GM12874 (cell line): ENCODE results near the gene RNF181.

ENCODE experiments used
- TF ChIP-seq, protein P1 (sequence below): IDR thresholded peaks from 2 replicates; pipeline ENCODE4 v1.5.1; 2011; ENCODE audit warnings: low read depth, mild to moderate bottlenecking, control low read depth, low read length, moderate library complexity; ENCODE audit not compliant: insufficient read depth

The RNF181 gene

DNA sequence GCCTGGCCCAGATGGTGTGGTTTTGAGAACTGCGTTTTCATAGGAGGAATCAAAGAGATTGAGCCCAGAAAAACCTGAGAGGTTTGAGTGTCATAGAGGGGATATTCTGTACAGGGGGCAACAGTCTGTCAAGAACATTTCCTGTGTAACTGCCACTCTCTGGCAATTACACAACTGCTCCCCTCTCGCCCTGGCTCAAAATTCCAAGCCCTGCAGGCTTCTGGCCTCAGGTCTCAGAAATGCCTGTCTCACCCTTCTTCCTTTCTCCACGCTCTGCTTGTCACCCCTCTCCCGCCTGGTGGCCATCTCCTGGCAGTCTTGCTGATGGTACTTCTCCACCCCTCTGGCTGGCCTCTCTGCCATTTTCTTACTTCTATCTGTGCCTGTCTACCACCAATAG is 7.3 kb upstream of the RNF181 start:
- TF ChIP-seq, protein P1, sequence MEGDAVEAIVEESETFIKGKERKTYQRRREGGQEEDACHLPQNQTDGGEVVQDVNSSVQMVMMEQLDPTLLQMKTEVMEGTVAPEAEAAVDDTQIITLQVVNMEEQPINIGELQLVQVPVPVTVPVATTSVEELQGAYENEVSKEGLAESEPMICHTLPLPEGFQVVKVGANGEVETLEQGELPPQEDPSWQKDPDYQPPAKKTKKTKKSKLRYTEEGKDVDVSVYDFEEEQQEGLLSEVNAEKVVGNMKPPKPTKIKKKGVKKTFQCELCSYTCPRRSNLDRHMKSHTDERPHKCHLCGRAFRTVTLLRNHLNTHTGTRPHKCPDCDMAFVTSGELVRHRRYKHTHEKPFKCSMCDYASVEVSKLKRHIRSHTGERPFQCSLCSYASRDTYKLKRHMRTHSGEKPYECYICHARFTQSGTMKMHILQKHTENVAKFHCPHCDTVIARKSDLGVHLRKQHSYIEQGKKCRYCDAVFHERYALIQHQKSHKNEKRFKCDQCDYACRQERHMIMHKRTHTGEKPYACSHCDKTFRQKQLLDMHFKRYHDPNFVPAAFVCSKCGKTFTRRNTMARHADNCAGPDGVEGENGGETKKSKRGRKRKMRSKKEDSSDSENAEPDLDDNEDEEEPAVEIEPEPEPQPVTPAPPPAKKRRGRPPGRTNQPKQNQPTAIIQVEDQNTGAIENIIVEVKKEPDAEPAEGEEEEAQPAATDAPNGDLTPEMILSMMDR: no peak

DNA sequence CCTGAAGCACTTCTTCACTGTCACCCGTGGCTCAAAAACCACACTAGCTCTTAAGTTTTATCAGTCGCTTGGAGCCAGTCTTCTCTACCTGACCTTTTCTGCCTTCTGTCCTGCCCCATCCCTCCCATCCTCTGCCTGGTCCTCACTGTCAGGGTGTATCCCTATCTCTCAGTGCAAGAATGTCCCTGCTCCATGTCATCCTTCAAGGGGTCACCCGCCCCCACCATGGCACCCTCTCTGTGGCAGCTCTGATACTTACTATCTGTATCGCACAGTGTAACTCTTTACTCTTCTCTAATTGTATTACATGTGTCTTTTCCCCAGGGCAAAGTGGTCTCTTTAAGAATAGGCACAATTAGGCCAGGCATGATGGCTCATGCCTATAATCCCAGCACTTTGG is 6.9 kb upstream of the RNF181 start:
- TF ChIP-seq, protein P1: no peak

DNA sequence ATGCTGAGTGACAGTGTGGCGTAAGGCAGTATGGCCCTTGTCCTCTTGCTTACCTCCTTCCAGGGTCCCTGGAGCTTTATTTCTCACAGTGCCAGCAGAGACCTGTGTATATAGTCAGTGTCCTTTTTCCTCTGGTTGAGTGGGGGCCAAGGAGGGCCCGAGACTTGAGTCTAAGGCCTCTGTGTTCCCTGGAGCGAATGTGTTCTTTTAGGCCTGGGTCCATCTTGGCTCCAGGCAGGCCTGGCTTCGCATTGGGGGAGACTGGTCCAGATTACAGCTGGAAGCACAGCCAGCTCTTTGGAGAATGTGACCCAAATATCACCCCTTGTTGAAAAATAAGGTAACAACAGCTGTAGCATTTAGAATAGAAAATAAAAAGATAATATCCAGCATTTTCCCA is 6.4 kb upstream of the RNF181 start:
- TF ChIP-seq, protein P1: no peak

GRCh38 chr2:85589982-85590791 is 5.4 kb upstream of the RNF181 start:
- TF ChIP-seq, protein P1: no peak

DNA sequence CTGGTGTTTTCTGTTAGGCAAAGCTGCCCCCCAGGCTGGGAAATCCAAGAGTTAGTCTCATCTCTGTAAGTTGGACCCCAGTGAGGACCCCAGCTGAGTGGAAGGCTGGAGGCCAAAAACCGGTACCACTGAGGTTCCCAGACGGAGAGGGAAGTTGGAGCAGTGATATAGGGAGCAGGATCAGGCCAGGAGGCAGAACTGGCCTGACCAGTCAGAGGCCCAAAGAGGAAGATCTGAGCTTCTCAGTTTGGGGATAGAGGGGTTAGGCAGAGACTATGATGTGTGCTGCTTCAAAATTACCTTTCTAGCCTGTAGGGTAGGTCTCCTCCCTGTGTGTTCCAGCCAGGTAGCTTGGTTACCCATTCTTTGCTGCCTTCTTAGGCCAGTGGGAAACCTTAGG is 4.6 kb upstream of the RNF181 start:
- TF ChIP-seq, protein P1: no peak

- TF ChIP-seq, protein P1: no peak
These were observed 4.0 kb upstream of the RNF181 start for GRCh38 chr2:85591563-85591962.

- TF ChIP-seq, protein P1: no peak
These were observed 2.5 kb upstream of the RNF181 start for GRCh38 chr2:85593023-85593422.
